Measurements from ENCODE around the gene G3BP1. TPM values are rescaled to one million over a fixed set of nuclear protein-coding genes. Genes with fewer than 3 reads are reported as not detected.
A peak's percentile ranks its signal among the peaks of the same experiment; 100 is the strongest.

The G3BP1 gene
- total and polyA plus RNA-seq, 9 of the 15 experiments (the other 6 are each of a cell fraction or from before 2014, with no cell fraction given): 54.7 to 264 (median 105) TPM

DNA sequence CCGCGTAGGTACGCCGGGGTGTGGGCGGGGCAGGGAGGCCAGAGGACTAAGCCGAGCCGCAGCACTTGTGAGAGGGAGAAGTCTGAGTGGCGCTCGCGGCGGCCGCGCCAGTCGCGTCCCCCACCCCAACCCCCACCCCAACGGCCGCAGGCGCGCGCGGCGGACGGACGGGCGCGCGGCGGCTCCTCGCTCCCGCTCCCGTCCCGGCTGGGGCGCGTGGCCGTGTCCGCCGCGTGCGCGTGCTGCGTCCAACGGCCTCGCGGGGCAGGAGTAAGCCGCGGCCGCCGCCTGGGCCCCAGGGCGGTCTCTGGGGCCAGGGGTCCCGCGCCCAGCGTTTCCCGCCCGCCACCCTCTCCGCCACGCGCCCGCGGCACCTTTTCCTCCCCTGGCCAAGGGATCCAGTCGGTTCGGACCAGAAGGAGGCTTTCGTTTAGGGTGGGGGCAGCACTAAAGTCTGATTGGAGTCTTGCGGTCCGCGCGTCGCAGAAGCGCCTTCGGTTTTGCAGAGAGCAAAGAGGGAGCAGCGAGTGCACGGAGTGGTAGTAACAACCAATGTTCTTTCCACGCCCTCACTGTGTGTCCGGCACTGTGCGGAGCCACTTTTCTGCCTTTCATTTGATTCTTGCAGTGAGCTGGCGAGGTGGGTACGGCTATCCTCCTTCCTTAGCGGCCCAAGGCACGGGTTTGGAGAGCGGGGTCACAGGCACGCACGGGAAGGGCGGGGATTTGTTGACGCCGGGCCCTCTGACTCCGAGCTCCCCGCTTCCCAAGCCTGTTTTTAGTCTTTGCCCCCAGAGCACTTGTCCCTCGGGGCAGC is 483 bp downstream of the G3BP1 start (continued):
- TF ChIP-seq, protein P1, sequence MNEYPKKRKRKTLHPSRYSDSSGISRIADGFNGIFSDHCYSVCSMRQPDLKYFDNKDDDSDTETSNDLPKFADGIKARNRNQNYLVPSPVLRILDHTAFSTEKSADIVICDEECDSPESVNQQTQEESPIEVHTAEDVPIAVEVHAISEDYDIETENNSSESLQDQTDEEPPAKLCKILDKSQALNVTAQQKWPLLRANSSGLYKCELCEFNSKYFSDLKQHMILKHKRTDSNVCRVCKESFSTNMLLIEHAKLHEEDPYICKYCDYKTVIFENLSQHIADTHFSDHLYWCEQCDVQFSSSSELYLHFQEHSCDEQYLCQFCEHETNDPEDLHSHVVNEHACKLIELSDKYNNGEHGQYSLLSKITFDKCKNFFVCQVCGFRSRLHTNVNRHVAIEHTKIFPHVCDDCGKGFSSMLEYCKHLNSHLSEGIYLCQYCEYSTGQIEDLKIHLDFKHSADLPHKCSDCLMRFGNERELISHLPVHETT (CRISPR knock-in tag; conservative IDR thresholded peaks at IDR 0.05 in 1 of 2, IDR thresholded peaks at IDR 0.05 in 1 of 2): peak in 1 of 2 experiments; percentile 74; a peak in 2 of 4 replicates
- TF ChIP-seq ZNF354B (CRISPR knock-in tag; IDR thresholded peaks at IDR 0.05) (no peak), FOXA3 (CRISPR knock-in tag; conservative IDR thresholded peaks at IDR 0.05 in 1 of 2, IDR thresholded peaks at IDR 0.05 in 1 of 2) (0 out of 4 replicates have a peak, but pooled peaks of 1 of the 2 experiments have one; percentile 12), ZBED1 (IDR thresholded peaks at IDR 0.05) (0 out of 2 replicates have a peak, but pooled peaks have one; percentile 52), ETV1 (tag; conservative IDR thresholded peaks at IDR 0.05; ENCODE audit: low read depth) (no peak), ZBTB7A (IDR thresholded peaks at IDR 0.05; ENCODE audit: borderline replicate concordance, control insufficient read depth, low read depth, low read length) (peak; percentile 45; the same call in 1 of the 2 replicates), SIN3A (IDR thresholded peaks at IDR 0.05; ENCODE audit: borderline replicate concordance in 2 of 2, control insufficient read depth in 1 of 2, low read depth in 2 of 2, low read length in 2 of 2) (peak in 1 of 2 experiments; percentile 32; a peak in 1 of 4 replicates), MECOM (CRISPR knock-in tag; IDR thresholded peaks at IDR 0.05) (0 out of 2 replicates have a peak, but pooled peaks have one; percentile 44), DDX20 (tag; IDR thresholded peaks at IDR 0.05; ENCODE audit: low read depth) (no peak), PTRF (tag; IDR thresholded peaks at IDR 0.05) (no peak), NFIC (IDR thresholded peaks at IDR 0.05) (peak; percentile 28; the same call in 1 of the 2 replicates), MAZ (CRISPR knock-in tag; conservative IDR thresholded peaks at IDR 0.05 in 1 of 2, IDR thresholded peaks at IDR 0.05 in 1 of 2) (peak; percentile 32 to 65; a peak in 1 of 4 replicates), CBFA2T2 (conservative IDR thresholded peaks at IDR 0.05) (no peak), HMG20A (CRISPR knock-in tag; conservative IDR thresholded peaks at IDR 0.05) (no peak), CXXC5 (CRISPR knock-in tag; IDR thresholded peaks at IDR 0.05) (no peak), RBM22 (IDR thresholded peaks at IDR 0.05; ENCODE audit: low read depth, low read length, poor library complexity, severe bottlenecking) (peak; percentile 81), ASH1L (IDR thresholded peaks at IDR 0.05; ENCODE audit: borderline replicate concordance, low read depth, partially characterized antibody) (no peak), NEUROD1 (IDR thresholded peaks at IDR 0.05; ENCODE audit: borderline replicate concordance, low read depth, low read length, partially characterized antibody) (no peak)
- TF ChIP-seq, protein P2, sequence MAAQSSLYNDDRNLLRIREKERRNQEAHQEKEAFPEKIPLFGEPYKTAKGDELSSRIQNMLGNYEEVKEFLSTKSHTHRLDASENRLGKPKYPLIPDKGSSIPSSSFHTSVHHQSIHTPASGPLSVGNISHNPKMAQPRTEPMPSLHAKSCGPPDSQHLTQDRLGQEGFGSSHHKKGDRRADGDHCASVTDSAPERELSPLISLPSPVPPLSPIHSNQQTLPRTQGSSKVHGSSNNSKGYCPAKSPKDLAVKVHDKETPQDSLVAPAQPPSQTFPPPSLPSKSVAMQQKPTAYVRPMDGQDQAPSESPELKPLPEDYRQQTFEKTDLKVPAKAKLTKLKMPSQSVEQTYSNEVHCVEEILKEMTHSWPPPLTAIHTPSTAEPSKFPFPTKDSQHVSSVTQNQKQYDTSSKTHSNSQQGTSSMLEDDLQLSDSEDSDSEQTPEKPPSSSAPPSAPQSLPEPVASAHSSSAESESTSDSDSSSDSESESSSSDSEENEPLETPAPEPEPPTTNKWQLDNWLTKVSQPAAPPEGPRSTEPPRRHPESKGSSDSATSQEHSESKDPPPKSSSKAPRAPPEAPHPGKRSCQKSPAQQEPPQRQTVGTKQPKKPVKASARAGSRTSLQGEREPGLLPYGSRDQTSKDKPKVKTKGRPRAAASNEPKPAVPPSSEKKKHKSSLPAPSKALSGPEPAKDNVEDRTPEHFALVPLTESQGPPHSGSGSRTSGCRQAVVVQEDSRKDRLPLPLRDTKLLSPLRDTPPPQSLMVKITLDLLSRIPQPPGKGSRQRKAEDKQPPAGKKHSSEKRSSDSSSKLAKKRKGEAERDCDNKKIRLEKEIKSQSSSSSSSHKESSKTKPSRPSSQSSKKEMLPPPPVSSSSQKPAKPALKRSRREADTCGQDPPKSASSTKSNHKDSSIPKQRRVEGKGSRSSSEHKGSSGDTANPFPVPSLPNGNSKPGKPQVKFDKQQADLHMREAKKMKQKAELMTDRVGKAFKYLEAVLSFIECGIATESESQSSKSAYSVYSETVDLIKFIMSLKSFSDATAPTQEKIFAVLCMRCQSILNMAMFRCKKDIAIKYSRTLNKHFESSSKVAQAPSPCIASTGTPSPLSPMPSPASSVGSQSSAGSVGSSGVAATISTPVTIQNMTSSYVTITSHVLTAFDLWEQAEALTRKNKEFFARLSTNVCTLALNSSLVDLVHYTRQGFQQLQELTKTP (IDR thresholded peaks at IDR 0.05; ENCODE audit: low read depth in 1 of 2, partially characterized antibody in 2 of 2): no peak

Measured in K562 (cell line).